GM19240 (cell line): Measurements from ENCODE around the gene TMC6.
"Not testable (repeated sequence)": the region's sequence is repeated elsewhere in the genome, so short reads cannot be mapped to it uniquely, and the experiment has no call there.

Experiments
- DNase-seq: peaks from one replicate; pipeline ENCODE4 v3.0.0; 2011; ENCODE audit warnings: low spot score; ENCODE audit not compliant: insufficient read length

The TMC6 gene

DNA sequence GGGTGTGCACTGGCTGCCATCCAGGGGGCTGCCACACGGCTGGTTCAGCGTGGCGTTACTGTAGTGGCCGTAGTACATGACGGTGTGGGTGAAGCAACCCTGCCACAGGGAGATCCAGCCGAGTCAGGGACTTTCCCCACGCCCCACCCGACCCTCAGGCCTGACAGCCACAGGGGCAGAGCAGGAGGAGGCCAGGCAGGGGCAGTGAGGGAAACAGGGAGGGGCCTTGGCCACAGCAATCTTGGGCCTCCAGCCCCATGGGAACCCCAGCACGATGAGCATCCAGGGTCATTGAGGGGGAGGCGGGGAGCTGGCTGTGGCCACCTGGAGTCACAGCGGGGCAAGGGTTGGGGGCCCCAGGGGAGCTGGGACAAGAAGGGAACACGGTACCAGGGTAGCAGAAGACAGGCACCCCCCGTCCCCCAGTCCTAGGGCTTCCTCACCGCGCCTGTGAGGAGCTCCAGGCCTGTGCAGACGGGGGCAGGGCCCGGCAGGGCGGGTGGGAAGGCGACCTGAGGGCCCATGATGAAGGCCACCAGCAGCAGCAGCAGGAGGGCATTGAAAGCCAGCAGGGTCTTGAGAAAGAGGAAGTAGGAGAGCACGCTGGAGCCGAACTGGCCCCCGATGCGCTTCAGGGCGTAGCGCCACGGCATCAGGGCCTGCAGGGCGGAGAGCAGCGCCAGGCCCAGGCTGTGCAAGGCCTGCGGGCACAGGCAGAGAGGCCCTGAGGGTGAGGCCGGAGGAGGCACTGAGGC, 4.3 kb downstream of the TMC6 start:
- peak; percentile 62 for DNase-seq

GRCh38 chr17:78123258-78123929, 5.2 kb downstream of the TMC6 start:
- DNase-seq = no peak

- DNase-seq = no peak
These were observed 5.7 kb downstream of the TMC6 start for GRCh38 chr17:78122931-78123249.

DNA sequence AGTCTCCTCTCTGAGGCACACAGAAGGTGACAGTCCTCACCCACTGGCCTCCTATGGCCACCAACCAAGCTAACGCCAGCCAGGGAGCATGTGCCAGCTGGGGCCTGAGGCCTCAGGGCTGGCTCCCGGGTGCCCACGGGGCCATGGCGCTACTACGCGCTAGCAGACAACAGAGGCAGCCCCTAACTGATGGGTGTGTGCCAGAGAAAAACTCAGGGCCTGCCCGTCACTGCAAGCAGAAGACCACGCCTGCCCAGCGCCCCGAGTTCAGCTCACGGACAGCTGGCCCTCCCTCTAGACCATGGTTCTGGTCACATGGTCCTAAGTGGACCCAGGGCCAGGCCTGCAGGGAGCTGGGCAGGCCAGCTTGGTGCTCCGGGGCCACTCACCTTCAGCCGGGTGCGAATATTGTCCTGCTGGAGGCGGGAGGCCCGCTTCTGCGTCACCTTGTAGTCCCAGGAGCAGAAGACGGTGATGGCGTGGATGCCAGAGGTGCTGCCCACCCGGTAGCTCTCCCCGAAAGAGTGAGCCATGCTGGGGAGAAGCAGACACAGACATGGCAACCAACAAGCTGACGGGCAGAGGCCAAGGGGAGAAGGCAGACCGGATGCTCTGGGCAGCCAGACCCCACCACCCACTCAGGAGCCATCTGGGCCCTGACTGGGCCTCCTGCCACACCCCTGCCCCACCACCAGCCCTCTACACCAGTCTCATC, 6.2 kb downstream of the TMC6 start:
- no peak for DNase-seq

- DNase-seq = no peak
These were observed 6.7 kb downstream of the TMC6 start for GRCh38 chr17:78121801-78122215.

GRCh38 chr17:78120971-78121800, 7.4 kb downstream of the TMC6 start:
- DNase-seq = no peak

DNA sequence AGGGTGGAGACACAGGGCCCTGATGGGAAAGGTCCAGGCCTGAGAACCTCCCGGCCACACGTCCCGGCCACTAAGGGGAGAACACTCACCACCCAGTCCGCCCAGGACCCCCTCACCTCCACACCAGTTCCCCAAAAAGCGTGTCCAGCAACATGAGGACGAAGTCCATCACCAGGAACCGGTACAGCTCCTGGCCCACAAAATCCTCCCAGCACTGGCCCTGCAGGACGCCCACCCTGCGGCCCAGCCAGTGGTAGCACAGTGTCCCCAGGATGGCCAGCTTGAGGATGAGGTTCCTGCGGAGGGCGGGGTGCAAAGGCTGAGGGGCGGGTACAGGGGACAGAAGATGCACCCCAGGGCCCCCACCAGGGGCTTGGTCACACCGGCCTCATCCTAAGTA, 8.0 kb downstream of the TMC6 start:
- DNase-seq = no peak

DNA sequence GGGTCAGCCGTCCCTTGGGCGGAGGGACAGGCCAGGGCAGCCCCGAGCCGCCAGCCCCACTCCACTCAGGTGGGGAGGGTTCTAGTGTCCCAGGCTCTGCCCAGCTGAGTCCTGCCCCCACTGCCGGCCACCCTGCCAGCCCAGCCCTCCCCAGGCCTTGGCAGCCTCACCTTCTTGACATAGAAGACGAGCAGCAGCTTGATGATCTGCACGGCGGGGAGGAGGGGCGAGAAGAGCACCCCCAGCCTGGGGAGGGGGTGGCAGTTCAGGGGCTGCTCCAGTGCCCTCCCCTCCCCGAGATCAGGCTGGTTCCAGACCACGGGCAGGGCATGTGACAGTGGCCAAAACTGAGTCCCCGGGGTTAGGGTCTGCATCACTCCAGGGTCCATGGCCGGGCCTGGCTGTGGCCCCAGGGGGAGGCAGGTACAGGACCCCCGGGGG, 9.7 kb downstream of the TMC6 start:
- no peak for DNase-seq

- DNase-seq = no peak
These were observed 11.3 kb downstream of the TMC6 start for GRCh38 chr17:78117027-78117981.

GRCh38 chr17:78116411-78116810, 12.1 kb downstream of the TMC6 start:
- DNase-seq = no peak

- DNase-seq = not testable (repeated sequence)
These were observed 12.8 kb downstream of the TMC6 start for GRCh38 chr17:78115803-78116202.

GRCh38 chr17:78114831-78115723, 13.5 kb downstream of the TMC6 start:
- DNase-seq = no peak

GRCh38 chr17:78113804-78114785, 14.5 kb downstream of the TMC6 start:
- DNase-seq = no peak

GRCh38 chr17:78112518-78113471, 15.8 kb downstream of the TMC6 start:
- DNase-seq = peak; percentile 94

DNA sequence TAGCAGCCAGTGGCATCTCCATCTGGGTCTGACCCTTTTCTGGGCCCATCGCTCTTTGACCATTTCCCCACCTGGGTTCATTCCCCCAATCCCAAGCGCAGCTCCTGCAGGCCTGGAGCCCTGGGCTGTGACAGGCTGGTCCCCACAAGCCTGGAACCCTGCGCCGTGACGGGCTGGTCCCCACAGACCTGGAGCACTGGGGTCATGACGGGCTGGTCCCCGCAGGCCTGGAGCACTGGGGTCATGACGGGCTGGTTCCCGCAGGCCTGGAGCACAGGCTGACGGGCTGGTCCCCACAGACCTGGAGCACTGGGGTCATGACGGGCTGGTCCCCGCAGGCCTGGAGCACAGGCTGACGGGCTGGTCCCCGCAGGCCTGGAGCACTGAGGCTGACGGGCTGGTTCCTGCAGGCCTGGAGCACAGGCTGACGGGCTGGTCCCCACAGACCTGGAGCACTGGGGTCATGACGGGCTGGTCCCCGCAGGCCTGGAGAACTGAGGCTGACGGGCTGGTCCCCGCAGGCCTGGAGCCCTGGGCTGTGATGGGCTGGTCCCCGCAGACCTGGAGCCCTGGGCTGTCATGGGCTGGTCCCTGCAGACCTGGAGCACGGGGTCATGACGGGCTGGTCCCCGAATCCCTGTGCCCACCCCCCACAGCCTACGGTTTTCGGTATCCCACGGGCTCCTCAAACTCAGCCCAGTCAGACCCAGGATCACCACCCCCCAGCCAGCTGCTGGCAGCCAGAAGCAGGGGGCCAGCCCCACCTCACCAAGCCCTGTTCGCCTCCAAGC, 16.6 kb downstream of the TMC6 start:
- no peak for DNase-seq

DNA sequence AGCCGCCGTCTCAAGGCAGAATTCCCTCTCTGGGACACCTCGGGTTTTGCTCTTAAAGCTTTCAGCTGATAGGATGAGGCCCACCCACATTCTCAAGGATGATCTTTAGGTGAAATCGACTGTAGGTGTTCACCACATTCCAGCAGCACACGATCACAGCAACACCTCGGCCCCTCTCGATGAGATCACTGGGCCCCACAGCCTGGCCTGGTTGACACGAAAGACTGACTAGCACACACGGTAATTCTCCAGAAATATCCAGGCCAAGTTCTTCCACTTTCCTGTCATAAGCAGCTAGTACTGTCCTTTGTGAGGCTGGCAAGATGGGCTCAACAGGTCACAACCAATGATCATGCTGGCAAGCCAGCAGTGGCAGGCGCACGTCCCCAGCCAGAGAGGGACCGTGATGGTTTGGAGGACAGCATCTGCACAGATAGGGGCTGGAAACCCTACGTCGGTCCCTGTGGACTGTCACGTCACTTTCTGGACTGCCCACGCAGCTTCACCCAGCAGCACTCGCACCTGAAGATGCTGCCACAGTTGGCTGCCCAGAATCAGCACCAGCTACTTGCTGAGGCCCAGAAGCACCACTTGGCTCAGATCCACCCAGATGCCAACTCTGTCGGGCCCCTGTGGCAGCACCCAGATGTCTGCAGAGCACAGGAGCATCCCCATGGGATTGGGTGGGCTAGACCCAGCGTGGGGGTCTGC, 17.4 kb downstream of the TMC6 start:
- no peak for DNase-seq
